ENCODE results near the gene PACRG. TPM values are rescaled to one million over a fixed set of nuclear protein-coding genes. Genes with fewer than 3 reads are reported as not detected.

The PACRG gene
- total and polyA plus RNA-seq, 10 of the 15 experiments (the other 5 are each of a cell fraction or from before 2014, with no cell fraction given): not detected

GRCh38 chr6:163063561-163063960 lies 335.8 kb downstream of the PACRG start:
- Histone ChIP-seq H3K36me3 (ENCODE audit: control insufficient read depth in 2 of 2, insufficient read depth in 2 of 2, low read length in 1 of 2) (no peaks in the 10 kb centered on the region), H3K27ac (ENCODE audit: control insufficient read depth, insufficient read depth) (no peak overlapping the region), H3K27me3 (replicated peaks in 1 of 2; ENCODE audit: control insufficient read depth in 2 of 2, insufficient read depth in 2 of 2, low read length in 1 of 2) (no peaks in the 10 kb centered on the region), H3K4me2 (ENCODE audit: control insufficient read depth, insufficient read depth) (no peak overlapping the region), H3K9ac (ENCODE audit: control insufficient read depth, insufficient read depth, low read length) (no peak overlapping the region), H2AFZ (ENCODE audit: control insufficient read depth, low read depth, low read length) (no peak overlapping the region), H3K4me3 (no peak overlapping the region), H3K4me1 (ENCODE audit: control insufficient read depth, insufficient read depth, low read length) (no peaks in the 10 kb centered on the region), H4K20me1 (ENCODE audit: control insufficient read depth, insufficient read depth) (no peaks in the 10 kb centered on the region), H3K79me2 (ENCODE audit: control insufficient read depth, insufficient read depth, low read length) (no peaks in the 10 kb centered on the region), H3K9me3 (replicated peaks; ENCODE audit: control insufficient read depth, insufficient read depth, low read length) (no peaks in the 10 kb centered on the region)
- ChIA-PET CTCF (interaction anchor here (0.6 kb wide), 1 partner anchor 643 kb away, joined by 3 read pairs; no protein-coding TSS in a partner anchor), POLR2A (no interaction called here), RAD21 (ENCODE audit: unreplicated experiment) (no interaction called here), SMC1A (ENCODE audit: uncharacterized antibody, unreplicated experiment) (no interaction called here)
- 35% methylated on average over 6 of the region's 6 CpGs for WGBS (ENCODE audit: insufficient coverage, insufficient replicate concordance, low lambda C conversion rate, missing lambda C conversion rate)
- FAIRE-seq: no peak
- intact Hi-C loops (cut with micrococcal nuclease; ENCODE audit: unreplicated experiment) (no loop called here), in situ Hi-C loops (cut with MboI) (no loop called here)
- TF ChIP-seq HDGF (IDR thresholded peaks at IDR 0.05): no peak
- TF ChIP-seq JUNB (IDR thresholded peaks at IDR 0.05): no peak
- TF ChIP-seq BHLHE40 (IDR thresholded peaks at IDR 0.05; ENCODE audit: borderline replicate concordance in 1 of 2, low read depth in 2 of 2, low read length in 1 of 2): no peak
- no TSS peak for BruUV-seq (replicated peaks)
- ATAC-seq: no peak
- DNase-seq (ENCODE audit: low read depth, low spot score): no peak

- Histone ChIP-seq H2AFZ (ENCODE audit: control insufficient read depth, low read depth, low read length) (no peak overlapping the region), H3K27me3 (replicated peaks in 1 of 2; ENCODE audit: control insufficient read depth in 2 of 2, insufficient read depth in 2 of 2, low read length in 1 of 2) (no peaks in the 10 kb centered on the region), H3K4me1 (ENCODE audit: control insufficient read depth, insufficient read depth, low read length) (no peaks in the 10 kb centered on the region), H3K27ac (ENCODE audit: control insufficient read depth, insufficient read depth) (no peak overlapping the region), H3K9ac (ENCODE audit: control insufficient read depth, insufficient read depth, low read length) (no peak overlapping the region), H3K36me3 (ENCODE audit: control insufficient read depth in 2 of 2, insufficient read depth in 2 of 2, low read length in 1 of 2) (no peaks in the 10 kb centered on the region), H3K4me3 (no peak overlapping the region), H3K9me3 (replicated peaks; ENCODE audit: control insufficient read depth, insufficient read depth, low read length) (no peaks in the 10 kb centered on the region), H3K4me2 (ENCODE audit: control insufficient read depth, insufficient read depth) (no peak overlapping the region), H4K20me1 (ENCODE audit: control insufficient read depth, insufficient read depth) (no peaks in the 10 kb centered on the region), H3K79me2 (ENCODE audit: control insufficient read depth, insufficient read depth, low read length) (no peaks in the 10 kb centered on the region)
- POLR2A ChIA-PET: no interaction called here
- in situ Hi-C loops (cut with MboI): no loop called here
- no peak for DNase-seq (ENCODE audit: low read depth, low spot score)
- no peak for ATAC-seq
- RAD21 ChIA-PET (ENCODE audit: unreplicated experiment): no interaction called here
- FAIRE-seq: no peak
- SMC1A ChIA-PET (ENCODE audit: uncharacterized antibody, unreplicated experiment): no interaction called here
- intact Hi-C loops (cut with micrococcal nuclease; ENCODE audit: unreplicated experiment): no loop called here
- no TSS peak for BruUV-seq (replicated peaks)
- 61% methylated on average over 5 of the region's 5 CpGs for WGBS (ENCODE audit: insufficient coverage, insufficient replicate concordance, low lambda C conversion rate, missing lambda C conversion rate)
- CTCF ChIA-PET: no interaction called here
- TF ChIP-seq BRCA1 (IDR thresholded peaks at IDR 0.05; ENCODE audit: low read depth, low read length) (no peak), ZBTB11 (CRISPR knock-in tag; IDR thresholded peaks at IDR 0.05) (no peak), SIX5 (IDR thresholded peaks at IDR 0.05; ENCODE audit: low read depth, low read length, severe bottlenecking) (no peak), ASH2L (IDR thresholded peaks at IDR 0.05; ENCODE audit: borderline replicate concordance, low read depth) (no peak), RBBP5 (conservative IDR thresholded peaks at IDR 0.05) (no peak), SMAD1 (IDR thresholded peaks at IDR 0.05; ENCODE audit: low read depth, partially characterized antibody) (no peak), ZNF217 (IDR thresholded peaks at IDR 0.05) (no peak), NR2C2 (IDR thresholded peaks at IDR 0.05; ENCODE audit: borderline replicate concordance, control insufficient read depth, insufficient read length, low read depth) (no peak), ZSCAN29 (IDR thresholded peaks at IDR 0.05) (no peak), SP1 (IDR thresholded peaks at IDR 0.05; ENCODE audit: low read depth, low read length) (no peak), MLLT1 (IDR thresholded peaks at IDR 0.05) (no peak), MXI1 (IDR thresholded peaks at IDR 0.05; ENCODE audit: low read depth, low read length) (no peak)
Measured at GRCh38 chr6:163064397-163064796, 336.6 kb downstream of the PACRG start.
